Activated CD8-positive, alpha-beta T cell treated with anti-CD3 and anti-CD28 coated beads for 36 hours (primary cell): ENCODE measurements around the gene PCDH9. TPM values are rescaled to one million over a fixed set of nuclear protein-coding genes. Genes with fewer than 3 reads are reported as not detected.

Experiments used
- ATAC-seq: fragments of 200-7000 bp; cut with Tn5 transposase; one replicate; pipeline ENCODE4 v1.10.0; 2021; ENCODE audit warnings: mild to moderate bottlenecking, moderate library complexity
- CTCF ChIA-PET: fragments of 350-600 bp; sonication (Branson Sonifier 250); formaldehyde crosslinking; loops from one replicate; lab custom pipeline; 2021; ENCODE audit warnings: antibody characterized with exemption; lab: Charles Lee
- POLR2A ChIA-PET: fragments of 350-600 bp; sonication (Branson Sonifier 250); formaldehyde crosslinking; loops from one replicate; lab custom pipeline; 2021; ENCODE audit warnings: antibody characterized with exemption; lab: Charles Lee
- DNase-seq: peaks from one replicate; pipeline ENCODE4 v3.0.0-alpha.2; 2020
- H3K27ac Mint-ChIP-seq: one replicate; pipeline ENCODE4 v1.8.0; 2021; ENCODE audit warnings: mild to moderate bottlenecking, mixed read lengths
- H3K27me3 Mint-ChIP-seq: one replicate; pipeline ENCODE4 v1.8.0; 2021; ENCODE audit warnings: mixed read lengths
- H3K36me3 Mint-ChIP-seq: one replicate; pipeline ENCODE4 v1.8.0; 2021; ENCODE audit warnings: low read depth, mixed read lengths
- H3K4me1 Mint-ChIP-seq: one replicate; pipeline ENCODE4 v1.8.0; 2021; ENCODE audit warnings: low read depth, mixed read lengths
- H3K4me3 Mint-ChIP-seq: one replicate; pipeline ENCODE4 v1.8.0; 2021; ENCODE audit warnings: mild to moderate bottlenecking, moderate library complexity, mixed read lengths
- H3K9me3 Mint-ChIP-seq: one replicate; pipeline ENCODE4 v1.8.0; 2021; ENCODE audit warnings: mixed read lengths
- intact Hi-C: fragments of 100-400 bp; cut with micrococcal nuclease; formaldehyde crosslinking; loops from one replicate; pipeline ENCODE4 v1.10.0; 2022
- total RNA-seq, 2 experiments: library from RNA; stranded (reverse); gene quantifications; one replicate each; pipeline ENCODE4 v1.2.3, GENCODE V29; 2021
- TF ChIP-seq, protein P1 (sequence below): fragments of 200-600 bp; IDR thresholded peaks from one replicate; pipeline ENCODE4 v1.8.0; 2022; ENCODE audit warnings: antibody characterized with exemption, mild to moderate bottlenecking

Gene PCDH9
- total RNA-seq, 2 experiments from 2014 or later = 0.04 to 0.14 TPM

DNA sequence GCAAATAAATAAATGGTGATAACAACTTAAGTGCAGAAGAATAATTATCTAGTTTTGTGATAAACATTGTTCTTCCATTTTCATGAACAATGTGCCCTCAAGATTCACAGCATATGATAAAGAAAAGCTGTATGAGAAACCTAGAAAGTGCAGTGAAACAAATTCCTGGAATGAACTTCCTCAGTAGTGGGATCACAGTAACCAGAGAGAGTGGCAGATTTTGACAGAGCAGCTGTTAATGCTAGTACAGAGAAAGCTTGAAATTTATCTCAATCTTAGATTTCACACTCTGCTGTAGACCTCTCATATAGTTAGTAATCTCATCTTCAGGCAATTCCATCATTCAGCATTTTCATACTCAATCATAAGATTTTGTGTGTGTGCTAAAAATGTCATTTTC is 664.9 kb downstream of the PCDH9 start:
- Mint-ChIP-seq H3K4me1 (no peaks in the 10 kb centered on the region), H3K27ac (no peak overlapping the region), H3K4me3 (no peak overlapping the region), H3K36me3 (no peaks in the 10 kb centered on the region), H3K9me3 (peaks cover 2% of the 10 kb centered on the region), H3K27me3 (no peaks in the 10 kb centered on the region)
- no peak for DNase-seq
- CTCF ChIA-PET = no interaction called here
- intact Hi-C loops = no loop called here
- POLR2A ChIA-PET = no interaction called here
- TF ChIP-seq, protein P1, sequence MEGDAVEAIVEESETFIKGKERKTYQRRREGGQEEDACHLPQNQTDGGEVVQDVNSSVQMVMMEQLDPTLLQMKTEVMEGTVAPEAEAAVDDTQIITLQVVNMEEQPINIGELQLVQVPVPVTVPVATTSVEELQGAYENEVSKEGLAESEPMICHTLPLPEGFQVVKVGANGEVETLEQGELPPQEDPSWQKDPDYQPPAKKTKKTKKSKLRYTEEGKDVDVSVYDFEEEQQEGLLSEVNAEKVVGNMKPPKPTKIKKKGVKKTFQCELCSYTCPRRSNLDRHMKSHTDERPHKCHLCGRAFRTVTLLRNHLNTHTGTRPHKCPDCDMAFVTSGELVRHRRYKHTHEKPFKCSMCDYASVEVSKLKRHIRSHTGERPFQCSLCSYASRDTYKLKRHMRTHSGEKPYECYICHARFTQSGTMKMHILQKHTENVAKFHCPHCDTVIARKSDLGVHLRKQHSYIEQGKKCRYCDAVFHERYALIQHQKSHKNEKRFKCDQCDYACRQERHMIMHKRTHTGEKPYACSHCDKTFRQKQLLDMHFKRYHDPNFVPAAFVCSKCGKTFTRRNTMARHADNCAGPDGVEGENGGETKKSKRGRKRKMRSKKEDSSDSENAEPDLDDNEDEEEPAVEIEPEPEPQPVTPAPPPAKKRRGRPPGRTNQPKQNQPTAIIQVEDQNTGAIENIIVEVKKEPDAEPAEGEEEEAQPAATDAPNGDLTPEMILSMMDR = no peak
- ATAC-seq = no peak

DNA sequence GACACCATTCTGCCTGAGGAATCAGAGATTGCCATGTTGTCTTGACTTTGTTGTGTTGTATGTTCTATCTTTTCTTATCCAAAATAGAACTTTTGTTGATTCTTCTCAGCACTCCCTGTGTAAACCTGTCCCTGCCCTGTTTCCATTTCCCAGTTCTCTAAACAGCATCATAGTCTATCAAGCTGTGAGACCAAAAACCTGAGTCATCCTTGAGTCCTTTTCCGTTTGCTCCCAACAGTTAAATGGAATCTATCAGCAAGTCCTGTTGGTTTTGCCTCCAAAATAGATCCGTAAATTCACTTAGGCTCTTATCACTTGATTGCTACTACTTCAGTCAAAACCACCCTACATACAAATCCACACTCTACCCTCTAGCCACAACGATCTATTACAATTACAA is 667.1 kb downstream of the PCDH9 start:
- TF ChIP-seq, protein P1 = no peak
- H3K9me3 Mint-ChIP-seq = peaks cover 2% of the 10 kb centered on the region
- intact Hi-C loops = no loop called here

DNA sequence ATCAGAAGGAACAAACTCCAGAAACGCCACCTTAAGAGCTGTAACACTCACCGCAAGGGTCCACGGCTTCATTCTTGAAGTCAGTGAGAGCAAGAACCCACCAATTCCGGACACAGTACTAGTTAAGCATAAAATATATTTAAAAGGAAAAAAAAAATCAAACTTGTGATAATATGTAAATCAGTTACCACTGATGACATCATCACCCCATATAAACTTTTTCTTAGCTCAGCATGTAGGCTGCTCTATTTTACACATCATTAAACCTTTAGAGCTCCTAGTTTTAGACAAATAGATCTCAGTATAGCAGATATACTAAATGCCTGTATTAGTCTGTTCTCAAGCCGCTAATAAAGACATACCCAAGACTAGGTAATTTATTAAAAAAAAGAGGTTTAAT is 668.1 kb downstream of the PCDH9 start:
- no peaks in the 10 kb centered on the region for H3K36me3 Mint-ChIP-seq
- ATAC-seq (no peak), DNase-seq (no peak)
- intact Hi-C loops = no loop called here
- no peak overlapping the region for H3K4me3 Mint-ChIP-seq
- TF ChIP-seq, protein P1 = no peak
- H3K27ac Mint-ChIP-seq = no peak overlapping the region
- no peaks in the 10 kb centered on the region for H3K27me3 Mint-ChIP-seq
- H3K9me3 Mint-ChIP-seq = peaks cover 2% of the 10 kb centered on the region
- H3K4me1 Mint-ChIP-seq = no peaks in the 10 kb centered on the region
- POLR2A ChIA-PET = no interaction called here
- CTCF ChIA-PET = no interaction called here

More for the DNA sequence above, 667.1 kb downstream of the PCDH9 start:
- ChIA-PET POLR2A (no interaction called here), CTCF (no interaction called here)
- ATAC-seq = no peak
- DNase-seq = no peak
- H3K27ac Mint-ChIP-seq = no peak overlapping the region
- no peaks in the 10 kb centered on the region for H3K36me3 Mint-ChIP-seq
- H3K27me3 Mint-ChIP-seq = no peaks in the 10 kb centered on the region
- H3K4me3 Mint-ChIP-seq = no peak overlapping the region
- no peaks in the 10 kb centered on the region for H3K4me1 Mint-ChIP-seq

DNA sequence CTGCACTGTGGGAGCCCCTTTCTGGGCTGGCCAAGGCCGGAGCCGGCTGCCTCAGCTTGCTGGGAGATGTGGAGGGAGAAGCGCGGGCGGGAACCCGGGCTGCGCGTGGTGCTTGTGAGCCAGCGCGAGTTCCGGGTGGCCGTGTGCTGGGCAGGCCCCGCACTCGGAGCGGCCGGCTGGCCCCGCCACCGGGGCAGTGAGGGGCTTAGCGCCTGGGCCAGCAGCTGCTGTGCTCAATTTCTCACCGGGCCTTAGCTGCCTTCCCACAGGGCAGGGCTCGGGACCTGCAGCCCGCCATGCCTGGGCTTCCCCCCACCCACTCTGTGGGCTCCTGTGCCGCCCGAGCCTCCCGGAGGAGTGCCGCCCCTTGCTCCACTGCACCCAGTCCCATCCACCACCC is 669.1 kb downstream of the PCDH9 start:
- no peaks in the 10 kb centered on the region for H3K27me3 Mint-ChIP-seq
- DNase-seq = no peak
- peaks cover 2% of the 10 kb centered on the region for H3K9me3 Mint-ChIP-seq

DNA sequence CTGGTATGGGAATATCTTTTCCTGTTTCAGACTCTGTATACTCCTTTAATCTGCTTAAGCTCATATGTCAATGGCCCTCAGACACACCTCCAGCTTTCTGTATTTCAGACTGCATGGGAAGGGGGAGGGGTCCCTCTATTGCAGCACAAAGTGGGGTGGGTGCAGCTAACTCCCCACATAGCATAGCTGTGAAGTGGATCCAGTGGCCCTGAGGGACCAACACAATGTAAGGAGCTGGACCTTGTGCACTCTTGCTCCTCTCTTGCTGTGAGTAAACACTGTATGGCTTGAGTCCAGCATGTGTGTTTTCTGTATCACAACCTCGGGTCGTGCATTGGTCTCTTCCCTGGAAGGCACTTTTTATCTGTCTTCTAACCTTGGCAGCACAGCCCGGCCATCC is 669.9 kb downstream of the PCDH9 start:
- no peak for ATAC-seq
- DNase-seq = no peak
- TF ChIP-seq, protein P1 = no peak
- Mint-ChIP-seq H3K27me3 (no peaks in the 10 kb centered on the region), H3K4me1 (no peaks in the 10 kb centered on the region), H3K4me3 (no peak overlapping the region), H3K9me3 (peaks cover 2% of the 10 kb centered on the region), H3K27ac (no peak overlapping the region), H3K36me3 (no peaks in the 10 kb centered on the region)
- intact Hi-C loops = no loop called here
- ChIA-PET CTCF (no interaction called here), POLR2A (no interaction called here)

More for the DNA sequence above, 669.1 kb downstream of the PCDH9 start:
- Mint-ChIP-seq H3K4me1 (no peaks in the 10 kb centered on the region), H3K36me3 (no peaks in the 10 kb centered on the region), H3K27ac (no peak overlapping the region), H3K4me3 (no peak overlapping the region)
- ChIA-PET POLR2A (no interaction called here), CTCF (no interaction called here)
- intact Hi-C loops = no loop called here
- ATAC-seq = no peak
- TF ChIP-seq, protein P1 = no peak
